OCI-LY3 (cell line): ENCODE results near the gene PABPN1.
"Not testable (repeated sequence)": the region's sequence is repeated elsewhere in the genome, so short reads cannot be mapped to it uniquely, and the experiment has no call there.

Experiments used
- H2AFZ ChIP-seq: fragments of 200-600, 300-600 bp; shearing (Covaris generic); 2 replicates; pipeline ENCODE4 v1.6.0; 2014; ENCODE audit warnings: antibody characterized with exemption, low read depth, low read length
- H3K27ac ChIP-seq: fragments of 200-600, 300-600 bp; sonication (generic); 2 replicates; pipeline ENCODE4 v1.5.1; 2014; ENCODE audit warnings: mild to moderate bottlenecking, low read length, moderate library complexity, mixed read lengths
- H3K27me3 ChIP-seq: fragments of 200-600, 300-600 bp; sonication (generic); 2 replicates; pipeline ENCODE4 v1.6.1; 2014; ENCODE audit warnings: low read depth, low read length, mixed read lengths
- H3K36me3 ChIP-seq: fragments of 200-600, 300-600 bp; sonication (generic); replicated peaks from 2 replicates; pipeline ENCODE3; 2014; ENCODE audit warnings: low read depth, low read length, mixed read lengths
- H3K4me1 ChIP-seq: fragments of 300-600, 200-600 bp; sonication (generic); 2 replicates; pipeline ENCODE4 v1.6.1; 2014; ENCODE audit warnings: low read length, mixed read lengths
- H3K4me2 ChIP-seq: fragments of 200-600, 300-600 bp; sonication (generic); 2 replicates; pipeline ENCODE4 v1.6.1; 2014; ENCODE audit warnings: low read length, mixed read lengths
- H3K4me3 ChIP-seq: fragments of 300-600, 200-600 bp; sonication (generic); 2 replicates; pipeline ENCODE4 v1.5.1; 2014; ENCODE audit warnings: antibody characterized with exemption, mild to moderate bottlenecking, low read length, moderate library complexity
- H3K79me2 ChIP-seq: fragments of 300-600, 200-600 bp; shearing (Covaris generic); 2 replicates; pipeline ENCODE4 v1.6.1; 2014; ENCODE audit warnings: mild to moderate bottlenecking, low read length, mixed read lengths
- H3K9ac ChIP-seq: fragments of 300-600, 200-600 bp; shearing (Covaris generic); 2 replicates; pipeline ENCODE4 v1.6.0; 2014; ENCODE audit warnings: mild to moderate bottlenecking, low read length, moderate library complexity
- H3K9me3 ChIP-seq: fragments of 200-600, 300-600 bp; shearing (Covaris generic); 2 replicates; pipeline ENCODE4 v1.6.1; 2014; ENCODE audit warnings: low read length, mixed read lengths; ENCODE audit not compliant: insufficient read depth
- H4K20me1 ChIP-seq: fragments of 200-600, 300-600 bp; sonication (generic); 2 replicates; pipeline ENCODE4 v1.6.1; 2016; ENCODE audit warnings: low read length, mixed read lengths; ENCODE audit not compliant: insufficient read depth
- CTCF ChIP-seq: fragments of 200-600, 300-600 bp; sonication (generic); IDR thresholded peaks from 2 replicates; pipeline ENCODE4 v1.5.1; 2014; ENCODE audit warnings: antibody characterized with exemption, low read length, low read depth
- EZH2phosphoT487 ChIP-seq: fragments of 200-600 bp; shearing (Covaris generic); IDR thresholded peaks from 2 replicates; pipeline ENCODE4 v1.6.1; 2018; ENCODE audit warnings: antibody characterized with exemption, mixed run types, low read depth

The PABPN1 gene

GRCh38 chr14:23322568-23323517 is 1.6 kb downstream of the PABPN1 start:
- Histone ChIP-seq H3K9me3 (no peaks in the 10 kb centered on the region), H3K36me3 (peaks cover 28% of the 10 kb centered on the region), H2AFZ (no peak overlapping the region), H3K9ac (peak overlapping the region; percentile 97), H3K4me1 (peaks cover 19% of the 10 kb centered on the region), H3K4me3 (peak overlapping the region; percentile 98), H3K27ac (peak overlapping the region; percentile 60), H3K4me2 (peak overlapping the region; percentile 79), H3K27me3 (no peaks in the 10 kb centered on the region), H4K20me1 (peaks cover 9% of the 10 kb centered on the region; the same call in 1 of the 2 replicates), H3K79me2 (peaks cover 35% of the 10 kb centered on the region)
- no peak for TF ChIP-seq CTCF
- no peak for TF ChIP-seq EZH2phosphoT487

- Histone ChIP-seq H3K9me3 (no peaks in the 10 kb centered on the region), H3K36me3 (peaks cover 28% of the 10 kb centered on the region), H4K20me1 (peaks cover 9% of the 10 kb centered on the region; the same call in 1 of the 2 replicates), H3K9ac (no peak overlapping the region), H3K4me3 (no peak overlapping the region), H3K27ac (no peak overlapping the region), H3K79me2 (peaks cover 35% of the 10 kb centered on the region), H3K4me2 (no peak overlapping the region), H2AFZ (no peak overlapping the region), H3K27me3 (no peaks in the 10 kb centered on the region), H3K4me1 (peaks cover 19% of the 10 kb centered on the region)
- TF ChIP-seq CTCF, result no peak
- TF ChIP-seq EZH2phosphoT487, result no peak
These were observed 2.7 kb downstream of the PABPN1 start for GRCh38 chr14:23323838-23324454.

- TF ChIP-seq EZH2phosphoT487 (no peak), CTCF (no peak)
- peaks cover 19% of the 10 kb centered on the region for H3K4me1 ChIP-seq
- peaks cover 28% of the 10 kb centered on the region for H3K36me3 ChIP-seq
- H3K79me2 ChIP-seq, result peaks cover 35% of the 10 kb centered on the region
- no peak overlapping the region for H3K4me3 ChIP-seq
- peaks cover 9% of the 10 kb centered on the region; the same call in 1 of the 2 replicates for H4K20me1 ChIP-seq
- H3K9me3 ChIP-seq, result no peaks in the 10 kb centered on the region
- H3K4me2 ChIP-seq, result no peak overlapping the region
- H3K27me3 ChIP-seq, result no peaks in the 10 kb centered on the region
- H3K9ac ChIP-seq, result no peak overlapping the region
- no peak overlapping the region for H3K27ac ChIP-seq
- H2AFZ ChIP-seq, result no peak overlapping the region
These were observed 3.2 kb downstream of the PABPN1 start for GRCh38 chr14:23324455-23324846.

- peaks cover 28% of the 10 kb centered on the region for H3K36me3 ChIP-seq
- H2AFZ ChIP-seq, result no peak overlapping the region
- peaks cover 9% of the 10 kb centered on the region; the same call in 1 of the 2 replicates for H4K20me1 ChIP-seq
- H3K79me2 ChIP-seq, result peaks cover 34% of the 10 kb centered on the region
- H3K27me3 ChIP-seq, result no peaks in the 10 kb centered on the region
- H3K4me1 ChIP-seq, result peaks cover 15% of the 10 kb centered on the region
- no peak for TF ChIP-seq EZH2phosphoT487
- no peak for TF ChIP-seq CTCF
- no peaks in the 10 kb centered on the region for H3K9me3 ChIP-seq
- H3K27ac ChIP-seq, result no peak overlapping the region
- H3K9ac ChIP-seq, result no peak overlapping the region
- no peak overlapping the region for H3K4me3 ChIP-seq
- H3K4me2 ChIP-seq, result no peak overlapping the region
These were observed 3.7 kb downstream of the PABPN1 start for GRCh38 chr14:23324993-23325392.

- not testable (repeated sequence) for H4K20me1 ChIP-seq, H3K27ac ChIP-seq, H2AFZ ChIP-seq, H3K27me3 ChIP-seq, H3K4me2 ChIP-seq, H3K4me3 ChIP-seq, H3K9me3 ChIP-seq, H3K9ac ChIP-seq
- H3K4me1 ChIP-seq, result peaks cover 10% of the 10 kb centered on the region
- peaks cover 28% of the 10 kb centered on the region for H3K79me2 ChIP-seq
- peaks cover 28% of the 10 kb centered on the region for H3K36me3 ChIP-seq
These were observed 4.5 kb downstream of the PABPN1 start for GRCh38 chr14:23325746-23326145.
